HS-5 (cell line): ENCODE measurements around the gene PIH1D2.
"Not testable (repeated sequence)": the region's sequence is repeated elsewhere in the genome, so short reads cannot be mapped to it uniquely, and the experiment has no call there.

Experiments used
- DNase-seq: peaks from one replicate; pipeline ENCODE4 v3.0.0-alpha.2; 2012; ENCODE audit warnings: low read depth

PIH1D2 gene

DNA sequence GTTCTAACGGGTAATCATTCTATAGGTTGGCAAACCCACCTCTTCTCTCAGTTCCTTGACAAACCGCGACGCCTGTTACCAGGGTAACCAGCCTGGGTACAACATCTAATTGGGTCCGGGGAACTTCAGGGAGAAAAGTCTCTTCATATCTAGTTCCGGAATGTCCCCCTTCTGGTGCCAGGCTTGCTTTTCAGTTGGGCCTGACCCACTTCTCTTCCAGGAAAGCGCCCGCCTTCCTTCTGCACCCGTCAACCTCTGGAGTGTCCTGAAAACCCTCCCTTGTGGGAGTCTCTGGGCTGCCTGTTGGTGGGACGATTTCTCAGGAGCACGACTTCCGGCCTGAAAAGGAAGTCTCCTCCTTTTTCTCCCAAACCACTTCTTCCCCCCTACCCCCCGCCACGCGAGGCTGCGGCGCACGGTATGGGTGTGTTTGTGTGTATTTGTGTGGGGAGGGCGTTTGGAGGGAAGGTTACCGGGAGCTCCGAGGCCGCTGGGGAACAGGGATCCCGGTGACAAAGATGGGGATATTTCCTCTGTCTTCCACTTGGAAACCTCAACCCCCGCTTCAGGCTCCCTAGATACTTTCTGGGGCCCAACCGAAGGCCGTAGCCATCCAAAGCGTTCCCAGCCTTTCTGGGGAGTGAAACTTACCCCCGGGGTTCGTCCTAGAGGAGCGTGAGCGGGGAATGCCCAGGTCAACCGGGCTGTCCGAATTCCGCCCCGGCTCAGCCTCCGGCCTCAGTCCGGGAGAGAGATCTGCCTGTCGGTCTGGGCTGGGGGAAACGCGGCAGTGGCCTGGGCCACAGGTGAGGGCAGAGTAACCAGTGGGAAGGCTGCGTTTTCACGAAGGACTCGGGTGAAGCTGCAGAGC, at the start of gene PIH1D2, which contains the start of gene NKAPD1:
Gene PIH1D2, minus strand, starts transcription at position 77 of the 871 bp plus-strand sequence. CDS start 843 bp downstream, outside the sequence.
Gene NKAPD1, plus strand, starts transcription at position 359 of the 871 bp plus-strand sequence. CDS start 1,276 bp downstream, outside the sequence.
- DNase-seq = peak; percentile 83

- DNase-seq = no peak
These were observed 49.3 kb upstream of the PIH1D2 start for GRCh38 chr11:112123129-112123528.

- DNase-seq = no peak
These were observed 48.3 kb upstream of the PIH1D2 start for GRCh38 chr11:112121981-112122615.

GRCh38 chr11:112118176-112118575, 44.4 kb upstream of the PIH1D2 start:
- no peak for DNase-seq

DNA sequence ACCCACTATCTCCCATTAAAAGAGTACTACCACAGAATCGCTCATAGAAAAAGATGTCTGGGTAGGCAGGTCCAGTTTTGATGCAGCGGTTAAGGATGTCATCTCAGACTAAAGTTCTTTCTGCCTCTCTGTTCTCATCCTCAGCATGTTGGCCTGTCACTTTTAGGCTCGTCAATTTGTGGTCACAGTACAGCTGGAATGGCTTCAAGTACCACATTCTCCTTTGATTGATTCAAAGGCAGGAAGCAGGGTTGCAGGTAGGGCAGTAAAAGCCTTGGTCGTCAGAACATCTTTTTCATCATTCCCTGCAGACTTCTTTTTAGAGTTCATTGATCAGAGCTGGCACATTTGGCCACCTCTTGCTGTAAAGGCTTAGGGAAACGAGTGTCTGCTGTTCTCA, 41.6 kb upstream of the PIH1D2 start:
- no peak for DNase-seq

DNA sequence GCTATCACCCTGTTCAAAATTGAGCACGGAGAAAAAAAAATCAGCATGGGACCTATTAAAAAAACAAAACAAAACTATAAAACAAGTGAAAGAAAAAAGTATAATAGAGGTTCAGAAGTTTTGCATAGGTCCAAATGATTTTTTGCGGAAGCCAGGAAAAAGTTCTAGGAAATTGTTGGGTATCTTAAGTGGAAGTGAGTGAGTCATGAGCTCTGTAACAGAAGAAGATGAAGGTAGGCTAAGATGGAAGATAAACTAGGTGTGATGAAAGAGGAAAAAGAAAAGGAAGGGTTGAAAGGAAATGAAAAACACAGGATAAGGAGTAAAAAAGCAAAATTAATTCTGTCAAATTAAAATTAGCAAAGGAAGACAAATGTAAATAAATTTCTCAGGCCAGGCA, 40.6 kb upstream of the PIH1D2 start:
- no peak for DNase-seq

- DNase-seq = peak; percentile 19
These were observed 40.0 kb upstream of the PIH1D2 start for GRCh38 chr11:112113539-112114457.

- no peak for DNase-seq
These were observed 32.3 kb upstream of the PIH1D2 start for GRCh38 chr11:112106070-112106469.

DNA sequence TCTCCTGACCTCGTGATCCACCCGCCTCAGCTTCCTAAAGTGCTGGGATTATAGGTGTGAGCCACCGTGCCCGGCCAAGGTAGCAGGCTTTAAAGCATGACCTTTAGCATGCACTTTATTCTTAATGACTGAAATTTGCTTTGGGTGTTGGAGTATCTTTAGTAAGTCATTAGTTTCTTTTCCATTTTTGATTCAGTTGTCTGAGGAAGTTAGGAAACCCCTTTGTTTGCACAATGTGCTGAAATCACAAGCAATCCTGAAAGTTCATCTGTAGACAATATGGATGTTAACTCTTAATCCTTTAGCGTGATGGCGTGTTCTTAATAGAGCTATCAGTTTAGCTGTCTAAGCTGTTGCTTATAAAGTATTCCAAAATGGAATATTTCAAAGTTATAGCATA, 29.6 kb upstream of the PIH1D2 start:
- DNase-seq = no peak

- no peak for DNase-seq
These were observed 26.6 kb upstream of the PIH1D2 start for GRCh38 chr11:112100462-112100861.

DNA sequence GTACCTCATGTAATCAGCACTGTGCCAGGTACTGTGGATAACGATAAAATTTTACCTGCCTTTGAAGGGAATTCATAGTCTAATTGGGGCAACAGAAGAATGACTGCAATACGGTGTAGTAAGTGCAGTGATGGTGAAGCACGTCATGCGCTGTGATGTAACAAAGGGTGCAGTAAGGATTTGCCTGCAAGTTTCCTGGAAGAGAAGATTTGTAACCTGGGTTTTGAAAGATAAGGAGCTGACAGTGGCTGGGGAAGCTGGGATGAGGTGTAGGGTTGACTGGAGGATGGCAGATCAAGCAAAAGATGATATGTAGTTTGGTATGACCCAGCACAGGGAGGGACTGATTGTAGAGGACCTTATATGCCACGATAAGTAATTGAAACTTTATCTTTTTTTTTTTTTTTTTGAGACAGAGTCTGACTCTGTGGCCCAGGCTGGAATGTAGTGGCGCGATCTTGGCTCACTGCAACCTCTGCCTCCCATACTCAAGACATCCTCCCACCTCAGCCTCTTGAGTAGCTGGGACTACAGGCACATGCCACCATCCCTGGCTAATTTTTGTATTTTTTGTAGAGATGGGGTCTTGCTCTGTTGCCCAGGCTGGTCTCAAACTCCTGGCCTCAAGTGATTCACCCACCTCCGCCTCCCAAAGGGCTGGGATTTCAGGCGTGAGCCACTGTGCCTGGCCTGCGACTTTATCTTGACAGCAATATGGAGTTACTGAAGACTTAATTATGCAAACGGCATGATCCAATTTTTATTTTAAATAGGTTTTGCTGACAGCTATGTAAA, 24.1 kb upstream of the PIH1D2 start:
- DNase-seq = no peak

DNA sequence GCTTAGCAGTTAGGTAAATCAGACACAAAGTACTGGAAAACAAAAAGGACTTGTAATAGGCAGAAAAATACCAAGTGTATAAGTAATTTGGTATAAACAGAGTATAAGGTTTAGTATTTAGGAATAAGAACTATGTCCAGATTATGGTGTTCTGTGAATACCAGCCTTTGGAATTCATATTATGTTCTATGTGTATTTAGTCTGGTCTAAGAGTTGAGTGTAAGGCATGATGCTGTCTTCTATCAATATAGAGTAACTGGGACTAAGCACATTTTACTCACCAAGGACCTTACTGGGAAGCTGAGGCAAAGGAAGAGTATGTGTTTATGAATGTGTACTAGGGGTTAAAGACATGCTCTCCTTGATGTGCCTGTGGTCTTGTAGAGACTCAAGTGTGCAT, 22.4 kb upstream of the PIH1D2 start:
- no peak for DNase-seq

DNA sequence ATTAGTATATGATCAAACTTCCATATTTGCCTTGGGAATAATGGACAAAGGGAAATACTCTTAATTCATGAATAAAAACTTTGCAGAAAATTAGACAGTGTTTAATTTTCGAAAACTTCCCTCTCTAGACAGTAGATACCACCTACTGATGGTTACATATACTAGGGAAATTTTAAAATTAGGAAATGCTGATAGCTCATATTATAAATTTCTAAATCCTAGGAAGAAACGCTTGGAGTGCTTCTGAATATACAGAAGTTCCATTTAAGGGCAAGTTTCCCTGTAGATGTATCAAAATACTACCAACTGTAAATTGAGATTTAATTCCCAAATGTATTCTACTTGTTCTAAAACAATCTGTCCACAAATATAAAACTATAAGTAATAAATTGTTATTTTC, 21.5 kb upstream of the PIH1D2 start:
- DNase-seq = not testable (repeated sequence)

DNA sequence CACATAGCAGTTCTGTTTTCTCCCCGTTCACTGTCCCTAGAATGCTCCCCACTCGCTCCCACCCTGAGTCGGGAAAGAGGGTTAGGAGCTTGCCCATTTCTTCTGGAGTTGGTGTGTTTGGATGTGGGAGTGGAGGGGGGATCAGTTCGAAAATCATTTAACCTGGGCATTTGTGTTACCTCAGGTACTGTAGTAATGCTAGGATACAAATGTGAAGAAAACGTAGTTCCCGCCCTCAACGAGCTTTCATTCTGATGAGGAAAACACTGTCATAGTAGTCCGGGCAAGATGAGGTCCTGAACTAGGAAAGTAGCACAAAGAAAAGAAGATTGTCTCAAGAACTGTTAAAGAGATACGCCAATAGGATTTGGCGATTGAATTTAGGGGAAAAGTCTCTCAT, 13.4 kb upstream of the PIH1D2 start:
- no peak for DNase-seq

DNA sequence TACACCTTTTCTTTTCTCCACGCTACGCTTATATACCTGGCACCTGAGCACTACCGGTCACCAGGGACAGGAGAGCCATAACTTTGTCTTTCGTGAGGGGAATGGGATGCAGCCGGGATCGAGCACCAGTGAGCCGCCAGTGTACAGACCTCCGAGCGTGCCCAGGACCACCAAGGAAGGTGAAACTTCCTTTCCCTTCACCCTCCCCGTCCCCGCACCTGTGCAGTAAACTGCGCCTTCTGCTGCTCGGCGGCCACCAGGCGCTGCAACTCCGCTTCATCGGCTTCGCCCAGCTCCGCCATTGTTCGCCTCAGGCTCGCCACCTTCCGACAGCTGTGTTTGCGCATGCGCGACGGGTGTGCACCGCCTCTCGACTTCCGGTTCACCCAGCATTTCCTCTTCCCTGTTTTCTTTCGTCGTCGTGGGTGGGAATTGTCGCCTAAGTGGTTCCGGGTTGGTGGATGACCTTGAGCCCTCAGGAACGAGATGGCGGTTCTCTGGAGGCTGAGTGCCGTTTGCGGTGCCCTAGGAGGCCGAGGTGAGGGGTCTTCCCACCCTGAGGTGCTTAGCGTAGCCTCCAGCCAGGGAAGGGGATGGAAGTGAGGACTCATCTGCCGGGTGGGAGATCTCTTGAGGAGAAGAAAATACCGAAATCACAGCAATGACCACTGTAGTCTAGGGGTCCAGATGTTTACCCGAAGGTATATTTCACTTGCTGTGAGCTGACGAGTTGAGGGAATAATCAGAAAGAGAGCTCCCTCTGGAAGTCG, 12.8 kb upstream of the PIH1D2 start, which contains the start of the genes SDHD and TIMM8B:
Gene SDHD, plus strand, starts transcription at position 452 of the 770 bp plus-strand sequence. Its CDS starts 35 bp downstream, at position 487.
Gene TIMM8B, minus strand, starts transcription at position 335 of the 770 bp plus-strand sequence. Its CDS starts 33 bp downstream, at position 302.
- DNase-seq = peak; percentile 78

DNA sequence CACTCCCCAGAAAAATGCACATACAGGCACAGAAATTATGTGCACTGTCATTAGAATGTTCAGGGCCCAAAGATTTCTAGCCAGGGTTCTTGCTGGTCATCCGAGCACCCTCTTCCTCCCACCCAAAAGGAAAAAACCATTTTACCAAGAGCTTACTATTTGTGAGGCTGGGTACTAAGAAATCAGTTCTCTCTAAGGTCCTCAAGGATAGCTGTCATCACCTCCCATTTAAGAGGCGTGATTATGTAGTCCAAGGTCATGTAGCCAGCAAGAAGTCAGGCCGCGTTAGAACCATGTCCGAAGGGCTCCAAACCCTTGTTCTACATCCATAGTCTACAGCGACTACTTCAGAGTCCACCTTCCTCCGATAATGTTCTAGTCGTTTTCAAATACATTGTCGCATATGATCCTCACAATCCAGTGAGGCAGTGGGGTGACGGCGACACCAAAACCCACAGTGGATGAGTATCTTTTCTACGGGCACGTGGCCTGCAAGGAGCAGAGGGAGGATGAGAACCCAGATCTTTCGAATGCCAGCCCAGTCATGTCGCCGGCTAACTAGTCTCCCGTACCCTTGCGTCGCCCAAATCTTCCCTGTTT, 12.1 kb upstream of the PIH1D2 start:
- no peak for DNase-seq

GRCh38 chr11:112082729-112083128, 8.9 kb upstream of the PIH1D2 start:
- DNase-seq = peak; percentile 32

DNA sequence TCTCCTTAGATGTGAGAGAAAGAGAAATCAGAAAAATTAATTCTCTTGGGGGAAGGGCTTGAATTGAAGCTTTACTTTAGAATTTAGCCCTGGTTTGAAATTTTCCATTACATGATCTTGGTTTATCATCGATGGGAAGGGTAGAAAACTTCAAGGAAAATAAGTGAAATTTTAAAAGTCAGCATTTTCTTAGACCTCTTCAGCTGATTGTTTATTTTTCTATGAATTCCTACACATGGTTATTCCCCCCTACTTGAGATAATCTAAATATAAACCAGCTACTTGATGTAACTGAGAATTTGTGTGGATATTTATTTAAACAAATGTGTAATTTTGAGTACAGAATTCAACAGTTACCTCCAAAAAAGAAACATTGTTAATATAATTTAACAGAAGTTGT, 10.9 kb downstream of the PIH1D2 start:
- DNase-seq = no peak

GRCh38 chr11:112058103-112058502, 15.7 kb downstream of the PIH1D2 start:
- no peak for DNase-seq

DNA sequence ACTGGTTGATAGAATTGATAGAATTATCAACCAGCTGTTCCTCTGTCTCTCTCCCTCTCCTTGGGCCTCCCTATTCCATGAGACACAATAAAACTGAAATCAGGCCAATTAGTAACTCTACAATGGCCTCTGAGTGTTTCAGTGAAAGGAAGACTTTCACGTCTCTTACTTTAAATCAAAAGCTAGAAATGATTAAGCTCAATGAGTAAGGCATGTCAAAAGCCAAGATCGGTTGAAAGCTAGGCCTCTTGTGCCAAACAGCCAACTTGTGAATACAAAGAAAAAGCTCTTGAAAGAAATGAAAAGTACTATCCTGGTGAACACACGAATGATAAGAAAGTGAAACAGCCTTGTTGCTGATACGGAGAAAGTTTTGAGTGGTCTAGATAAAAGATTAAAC, 16.6 kb downstream of the PIH1D2 start:
- no peak for DNase-seq
